Endodermal cell (in vitro differentiated cells): ENCODE measurements around the gene HOXA11. TPM values are rescaled to one million over a fixed set of nuclear protein-coding genes. Genes with fewer than 3 reads are reported as not detected.
A peak's percentile ranks its signal among the peaks of the same experiment; 100 is the strongest.

ENCODE experiments used
- DNase-seq: peaks from one replicate; pipeline ENCODE4 v3.0.0-alpha.2; 2017
- H3K27ac ChIP-seq: 2 replicates; pipeline ENCODE4 v1.5.1; 2013; ENCODE audit warnings: mild to moderate bottlenecking, low read depth, low read length, moderate library complexity
- H3K27me3 ChIP-seq: 2 replicates; pipeline ENCODE4 v1.6.1; 2013; ENCODE audit warnings: mild to moderate bottlenecking, low read length, moderate library complexity; ENCODE audit not compliant: insufficient read depth, control insufficient read depth, poor library complexity, severe bottlenecking
- H3K36me3 ChIP-seq: 2 replicates; pipeline ENCODE4 v1.7.0; 2013; ENCODE audit warnings: mild to moderate bottlenecking, low read length, moderate library complexity; ENCODE audit not compliant: control insufficient read depth, insufficient read depth
- H3K4me1 ChIP-seq: one replicate; pipeline ENCODE4 v1.7.0; 2013; ENCODE audit warnings: low read length; ENCODE audit not compliant: control insufficient read depth, insufficient read depth
- H3K4me3 ChIP-seq: 2 replicates; pipeline ENCODE4 v1.5.1; 2013; ENCODE audit warnings: mild to moderate bottlenecking, low read length, moderate library complexity
- H3K9ac ChIP-seq: 2 replicates; pipeline ENCODE4 v1.6.1; 2013; ENCODE audit warnings: mild to moderate bottlenecking, low read length, moderate library complexity; ENCODE audit not compliant: poor library complexity, severe bottlenecking; ENCODE audit errors: extremely low read depth
- H3K9me3 ChIP-seq: 2 replicates; pipeline ENCODE4 v1.6.1; 2013; ENCODE audit warnings: mild to moderate bottlenecking, low read length, moderate library complexity; ENCODE audit not compliant: control insufficient read depth
- H3K27ac Mint-ChIP-seq: 2 replicates; pipeline ENCODE4 v1.8.0; 2020; ENCODE audit warnings: mixed read lengths
- H3K27me3 Mint-ChIP-seq: 2 replicates; pipeline ENCODE4 v1.8.0; 2021; ENCODE audit warnings: mild to moderate bottlenecking, mixed read lengths; ENCODE audit not compliant: insufficient read depth
- H3K36me3 Mint-ChIP-seq: 2 replicates; pipeline ENCODE4 v1.8.0; 2020; ENCODE audit warnings: low read depth, mixed read lengths
- H3K4me1 Mint-ChIP-seq: 2 replicates; pipeline ENCODE4 v1.8.0; 2020; ENCODE audit warnings: mixed read lengths
- H3K4me3 Mint-ChIP-seq: 2 replicates; pipeline ENCODE4 v1.8.0; 2020; ENCODE audit warnings: mild to moderate bottlenecking, moderate library complexity, mixed read lengths
- H3K9me3 Mint-ChIP-seq: 2 replicates; pipeline ENCODE4 v1.8.0; 2020; ENCODE audit warnings: mild to moderate bottlenecking, mixed read lengths
- CTCF ChIP-seq: fragments of 200-600 bp; sonication (generic); conservative IDR thresholded peaks from 2 replicates; pipeline ENCODE4 v1.5.0; 2021; ENCODE audit warnings: antibody characterized with exemption, mild to moderate bottlenecking
- WGBS, 2 experiments: methylation state at CpG; one replicate each; pipeline versions ENCODE4 v1.1.5 to v1.1.7; 2013; ENCODE audit warnings: missing lambda C conversion rate in 2 of 2, mixed read lengths in 1 of 2; ENCODE audit not compliant: insufficient coverage in 1 of 2, insufficient read length in 1 of 2; 5-methylcytosine and 5-hydroxymethylcytosine counted together
- total RNA-seq, 2 donors: library from RNA; stranded (reverse); fragmentation: NEBNext Ultra II Directional in 1 of 2; extraction: Animal tissue kit (Norgen Biotek cat#: 25700) in 1 of 2; gene quantifications; 2 replicates in 1 of 2; 3 replicates in 1 of 2; pipeline ENCODE4 v1.2.1, GENCODE V29; 2021

The HOXA11 gene
- total RNA-seq, 2 donors from 2014 or later, result not detected

GRCh38 chr7:27153526-27153925 lies 31.5 kb downstream of the HOXA11 start:
- 40% methylated on average over 3 of the region's 3 CpGs; no CpG with 5 or more reads in 1 of the 2 experiments for WGBS, 2 experiments
- no peak overlapping the region for H3K9ac ChIP-seq
- H3K9me3 Mint-ChIP-seq, result peaks cover 39% of the 10 kb centered on the region
- H3K36me3 Mint-ChIP-seq, result no peaks in the 10 kb centered on the region
- no peak for TF ChIP-seq CTCF
- no peak overlapping the region for H3K4me3 Mint-ChIP-seq
- peaks cover 100% of the 10 kb centered on the region for H3K27me3 Mint-ChIP-seq
- no peak for DNase-seq
- H3K4me3 ChIP-seq, result no peak overlapping the region
- peaks cover 29% of the 10 kb centered on the region for H3K9me3 ChIP-seq
- H3K27me3 ChIP-seq, result peaks cover 100% of the 10 kb centered on the region
- no peaks in the 10 kb centered on the region for H3K4me1 ChIP-seq
- H3K36me3 ChIP-seq, result no peaks in the 10 kb centered on the region
- H3K27ac Mint-ChIP-seq, result no peak overlapping the region
- H3K27ac ChIP-seq, result no peak overlapping the region
- H3K4me1 Mint-ChIP-seq, result no peaks in the 10 kb centered on the region

GRCh38 chr7:27152816-27153442 lies 32.1 kb downstream of the HOXA11 start:
- no peak overlapping the region for H3K4me3 Mint-ChIP-seq
- TF ChIP-seq CTCF, result no peak
- Histone ChIP-seq H3K9me3 (peaks cover 28% of the 10 kb centered on the region), H3K36me3 (no peaks in the 10 kb centered on the region), H3K9ac (no peak overlapping the region), H3K27me3 (peaks cover 100% of the 10 kb centered on the region), H3K4me3 (no peak overlapping the region), H3K27ac (no peak overlapping the region), H3K4me1 (no peaks in the 10 kb centered on the region)
- peaks cover 35% of the 10 kb centered on the region for H3K9me3 Mint-ChIP-seq
- no peaks in the 10 kb centered on the region for H3K36me3 Mint-ChIP-seq
- no peak overlapping the region for H3K27ac Mint-ChIP-seq
- DNase-seq, result peak; percentile 48
- peaks cover 100% of the 10 kb centered on the region for H3K27me3 Mint-ChIP-seq
- no peaks in the 10 kb centered on the region for H3K4me1 Mint-ChIP-seq
- 19 to 24% methylated on average over 6 to 22 of the region's 22 CpGs for WGBS, 2 experiments

GRCh38 chr7:27151931-27152815 lies 32.9 kb downstream of the HOXA11 start, which contains the start of gene HOXA3:
Gene HOXA3 (minus strand): TSS chr7:27152583. CDS start chr7:27110640, 41,943 bp downstream.
- Mint-ChIP-seq H3K27ac (no peak within 1 kb of the TSS), H3K27me3 (peaks cover 100% of the 10 kb centered on the region), H3K36me3 (no peaks in the 10 kb centered on the region), H3K4me1 (no peaks in the 10 kb centered on the region), H3K9me3 (peaks cover 29% of the 10 kb centered on the region), H3K4me3 (no peak within 1 kb of the TSS)
- Histone ChIP-seq H3K27me3 (peaks cover 100% of the 10 kb centered on the region), H3K4me1 (no peaks in the 10 kb centered on the region), H3K36me3 (no peaks in the 10 kb centered on the region), H3K4me3 (no peak within 1 kb of the TSS), H3K9me3 (peaks cover 24% of the 10 kb centered on the region), H3K27ac (no peak within 1 kb of the TSS), H3K9ac (no peak within 1 kb of the TSS)
- WGBS, 2 experiments, result 10 to 13% methylated on average over 42 to 49 of the region's 53 CpGs
- DNase-seq, result peak; percentile 61
- TF ChIP-seq CTCF, result no peak
